GM19025 (cell line): ENCODE results near the gene TM7SF2.
A peak's percentile ranks its signal among the peaks of the same experiment; 100 is the strongest.

Experiments
- ATAC-seq: cut with Tn5 transposase; IDR thresholded peaks from one replicate; pipeline ENCODE4 v1.9.1; 2021; ENCODE audit warnings: mild to moderate bottlenecking, low read depth, moderate library complexity; ENCODE audit not compliant: unreplicated experiment

Gene TM7SF2

GRCh38 chr11:65087827-65088226 is 23.8 kb upstream of the TM7SF2 start:
- no peak for ATAC-seq

- no peak for ATAC-seq
Measured at GRCh38 chr11:65089621-65090020, 22.1 kb upstream of the TM7SF2 start.

DNA sequence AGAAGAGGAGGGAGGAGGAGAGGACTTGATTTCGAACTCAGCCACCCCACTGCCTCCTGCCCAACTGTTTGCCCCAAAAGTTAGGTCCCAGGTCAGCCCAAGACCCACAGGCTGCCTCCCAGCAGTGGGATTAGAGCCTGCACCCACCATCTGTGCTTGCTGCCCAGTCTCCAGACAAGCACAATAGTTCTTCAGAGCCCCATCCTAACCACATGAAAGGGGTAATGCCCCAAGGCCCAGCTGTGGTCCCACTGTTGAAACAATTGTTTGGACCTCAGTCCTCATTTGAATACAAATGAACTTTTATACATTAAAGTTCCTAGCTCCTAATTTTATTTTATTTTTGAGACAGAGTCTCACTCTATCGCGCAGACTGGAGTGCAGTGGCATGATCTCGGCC is 21.0 kb upstream of the TM7SF2 start:
- no peak for ATAC-seq

- no peak for ATAC-seq
Measured at GRCh38 chr11:65095427-65095826, 16.2 kb upstream of the TM7SF2 start.

DNA sequence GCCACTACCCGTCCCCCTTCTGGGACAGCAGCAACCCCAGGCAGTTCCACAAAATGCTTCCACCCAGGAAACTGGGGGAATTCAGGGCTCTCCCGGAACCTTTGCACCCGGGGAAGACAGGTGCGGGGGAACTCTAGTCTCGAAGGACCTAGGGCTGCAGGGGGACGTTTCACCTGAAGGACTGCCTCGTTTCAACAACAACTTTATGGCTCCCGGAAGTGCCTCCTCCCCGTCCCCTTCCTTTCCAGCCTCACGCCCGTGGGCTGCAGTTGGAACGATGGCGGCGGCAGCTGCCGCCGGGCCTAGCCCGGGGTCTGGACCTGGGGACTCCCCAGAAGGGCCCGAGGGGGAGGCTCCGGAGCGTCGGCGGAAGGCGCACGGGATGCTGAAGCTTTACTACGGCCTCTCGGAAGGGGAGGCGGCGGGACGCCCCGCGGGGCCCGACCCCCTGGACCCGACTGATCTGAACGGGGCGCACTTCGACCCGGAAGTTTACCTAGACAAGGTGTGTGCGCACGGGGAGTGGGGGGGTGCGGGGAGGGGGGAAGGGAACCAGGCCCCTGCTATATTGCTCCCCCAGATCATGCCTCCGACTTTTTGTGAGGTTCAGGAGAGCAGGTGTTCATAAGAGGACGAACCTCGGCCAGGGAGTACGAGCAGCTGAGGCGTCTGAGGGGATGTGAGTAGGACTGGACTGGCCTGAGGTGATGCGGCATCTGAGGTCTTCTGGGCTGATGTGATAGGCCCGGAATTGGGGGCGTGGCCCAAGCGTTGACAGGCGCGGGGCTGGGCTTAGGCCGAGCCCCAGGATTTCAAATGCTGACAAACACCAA is 15.5 kb upstream of the TM7SF2 start, which contains the start of gene VPS51:
TSS of gene VPS51 (plus strand) at position 241 of the 833 bp plus-strand sequence. CDS start at position 278, 37 bp downstream.
- ATAC-seq, result peak; percentile 78

- ATAC-seq, result no peak
Measured at GRCh38 chr11:65096926-65097325, 14.7 kb upstream of the TM7SF2 start.

DNA sequence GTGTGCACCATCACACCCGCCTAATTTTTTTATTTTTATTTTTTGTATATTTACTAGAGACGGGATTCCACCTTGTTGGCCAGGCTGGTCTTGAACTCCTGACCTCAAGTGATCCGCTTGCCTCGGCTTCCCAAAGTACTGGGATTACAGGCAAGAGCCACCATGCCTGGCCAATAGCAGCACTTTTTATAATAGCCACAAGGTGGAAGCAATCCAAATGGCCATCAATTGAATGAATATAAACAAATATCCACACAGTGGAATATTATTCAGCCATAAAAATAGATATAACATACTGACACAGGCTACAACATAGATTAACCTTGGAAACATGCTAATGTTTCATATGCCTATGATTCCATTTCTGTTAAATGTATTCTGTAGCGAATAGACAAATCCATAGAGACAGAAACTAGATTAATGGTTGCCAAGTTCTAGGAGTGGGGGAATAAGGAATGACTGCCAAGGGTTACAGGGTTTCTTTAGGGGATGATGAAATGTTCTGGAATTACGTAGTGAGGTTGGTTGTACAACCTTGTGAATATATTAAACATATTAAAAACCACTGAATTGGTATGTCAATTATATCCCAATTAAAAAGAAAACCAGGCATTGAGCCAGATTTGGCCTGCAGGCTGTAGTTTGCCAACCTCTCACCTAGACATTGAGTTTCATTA is 10.9 kb upstream of the TM7SF2 start:
- ATAC-seq, result no peak

DNA sequence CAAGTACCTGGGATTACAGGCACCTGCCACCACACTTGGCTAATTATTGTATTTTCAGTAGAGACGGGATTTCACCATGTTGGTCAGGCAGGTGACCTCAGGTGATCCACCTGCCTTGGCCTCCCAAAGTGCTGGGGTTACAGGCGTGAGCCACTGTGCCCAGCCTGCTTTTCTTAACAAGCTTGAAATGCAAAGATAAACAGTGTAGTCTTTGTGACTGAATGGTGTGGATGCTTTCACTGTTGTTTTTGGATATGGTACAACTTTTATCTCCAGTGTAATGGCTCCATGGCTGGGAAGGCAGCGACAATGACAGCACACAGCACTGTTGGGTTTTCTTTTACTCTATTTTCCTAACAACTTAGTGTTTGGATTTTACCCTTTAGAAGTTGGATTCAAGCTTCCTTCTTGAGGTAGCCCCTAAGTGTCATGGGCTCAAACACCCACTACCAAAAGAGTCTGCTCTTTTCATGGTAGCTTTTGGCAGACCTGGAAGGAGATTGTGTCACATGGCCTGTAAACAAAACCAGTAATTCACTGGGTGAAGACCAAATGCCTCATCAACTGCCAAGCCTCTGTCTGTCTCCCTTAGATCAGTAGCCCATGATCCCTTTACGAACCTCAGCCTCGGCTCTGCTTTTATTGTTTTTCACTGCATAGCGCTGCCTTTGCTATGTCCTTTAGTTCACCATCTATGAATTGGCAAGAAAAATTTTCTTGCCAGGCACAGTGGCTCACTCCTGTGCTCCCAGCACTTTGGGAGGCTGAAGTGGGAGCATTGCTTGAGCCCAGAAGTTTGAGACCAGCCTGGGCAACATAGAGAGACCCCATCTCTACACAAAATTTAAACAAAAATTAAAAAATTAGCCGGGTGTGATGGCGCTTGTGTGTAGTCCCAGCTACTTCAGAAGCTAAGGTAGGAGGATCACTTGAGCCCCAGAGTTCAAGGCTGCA is 9.3 kb upstream of the TM7SF2 start:
- no peak for ATAC-seq

DNA sequence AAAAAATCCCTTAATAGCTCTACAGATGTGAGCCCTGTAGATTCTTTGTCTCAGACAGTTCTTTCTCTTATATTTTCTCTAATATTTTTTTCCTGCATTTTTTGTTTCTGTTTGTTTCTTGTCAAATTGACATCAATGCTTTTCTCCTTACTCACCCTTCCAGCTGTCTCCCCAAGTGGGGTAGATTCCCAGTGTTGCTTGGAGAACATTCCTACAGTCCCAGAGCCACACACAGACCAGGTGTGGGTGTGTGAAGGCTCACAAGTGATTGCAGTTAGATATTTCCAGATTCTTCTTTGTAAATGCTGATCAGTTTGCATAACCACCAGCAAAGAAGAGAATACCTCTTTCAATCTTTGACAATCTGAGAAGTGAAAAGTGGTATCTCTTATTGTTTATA is 8.2 kb upstream of the TM7SF2 start:
- ATAC-seq, result no peak

DNA sequence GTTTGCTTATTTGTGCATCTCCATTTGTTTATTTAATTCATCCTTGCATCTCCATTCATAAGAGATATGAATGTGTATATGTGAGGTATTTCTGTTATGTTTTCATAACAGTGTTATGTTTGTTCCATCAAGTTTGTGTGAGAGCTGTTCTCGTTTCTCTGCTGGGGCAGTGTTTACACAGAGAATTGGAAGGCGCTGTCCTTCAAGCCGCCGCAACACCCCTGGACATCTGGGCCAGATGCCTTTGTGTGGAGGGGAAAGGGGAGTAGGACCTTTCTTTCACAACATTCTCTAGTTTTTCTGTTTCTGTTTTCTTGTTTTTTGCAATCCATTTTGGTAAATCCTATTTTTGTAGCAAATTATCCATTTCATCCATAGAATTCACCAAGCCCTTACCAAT is 7.0 kb upstream of the TM7SF2 start:
- ATAC-seq, result no peak

DNA sequence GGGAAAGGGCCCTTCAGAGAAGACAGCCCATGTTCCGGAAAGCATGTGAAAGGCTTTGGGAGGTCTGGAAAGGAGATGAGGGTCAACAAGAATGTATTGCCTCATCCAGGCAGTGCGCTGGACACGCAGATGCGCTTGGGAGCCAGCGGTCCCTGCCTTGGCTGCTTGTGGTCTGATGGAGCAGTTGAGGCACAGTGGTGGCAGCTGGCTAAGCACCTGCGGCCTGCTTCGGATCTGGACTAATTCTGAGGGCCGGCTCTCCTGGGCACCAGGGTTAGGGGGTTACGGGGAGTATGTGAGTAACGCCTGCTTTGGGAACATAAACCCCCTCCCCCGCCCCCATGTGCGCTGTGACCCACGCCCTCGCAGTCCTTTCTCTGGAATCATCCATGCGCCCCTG is 4.6 kb upstream of the TM7SF2 start:
- ATAC-seq, result no peak

DNA sequence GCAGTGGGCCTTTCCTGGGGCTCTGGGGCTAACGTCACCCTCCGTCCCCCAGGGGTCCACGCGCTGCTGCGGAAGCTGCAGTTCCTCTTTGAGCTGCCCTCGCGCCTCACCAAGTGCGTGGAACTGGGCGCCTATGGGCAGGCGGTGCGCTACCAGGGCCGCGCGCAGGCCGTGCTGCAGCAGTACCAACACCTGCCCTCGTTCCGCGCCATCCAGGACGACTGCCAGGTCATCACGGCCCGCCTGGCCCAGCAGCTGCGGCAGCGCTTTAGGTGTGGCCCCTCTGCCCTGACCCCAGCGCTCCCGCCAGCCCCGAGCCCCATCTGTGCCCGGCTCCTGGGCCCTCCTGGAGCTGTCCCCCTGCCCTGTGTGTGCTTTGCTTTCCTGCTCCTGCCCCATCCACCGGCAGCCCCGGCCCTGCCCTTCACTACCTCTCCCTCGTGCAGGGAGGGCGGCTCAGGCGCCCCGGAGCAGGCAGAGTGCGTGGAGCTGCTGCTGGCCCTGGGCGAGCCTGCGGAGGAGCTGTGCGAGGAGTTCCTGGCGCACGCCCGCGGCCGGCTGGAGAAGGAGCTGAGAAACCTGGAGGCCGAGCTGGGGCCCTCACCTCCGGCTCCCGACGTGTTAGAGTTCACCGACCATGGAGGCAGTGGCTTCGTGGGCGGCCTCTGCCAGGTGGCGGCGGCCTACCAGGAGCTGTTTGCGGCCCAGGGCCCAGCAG is 3.8 kb upstream of the TM7SF2 start:
- ATAC-seq, result no peak

- no peak for ATAC-seq
Measured at GRCh38 chr11:65108469-65109123, 3.1 kb upstream of the TM7SF2 start.

- no peak for ATAC-seq
Measured at GRCh38 chr11:65109231-65110198, 2.2 kb upstream of the TM7SF2 start.

DNA sequence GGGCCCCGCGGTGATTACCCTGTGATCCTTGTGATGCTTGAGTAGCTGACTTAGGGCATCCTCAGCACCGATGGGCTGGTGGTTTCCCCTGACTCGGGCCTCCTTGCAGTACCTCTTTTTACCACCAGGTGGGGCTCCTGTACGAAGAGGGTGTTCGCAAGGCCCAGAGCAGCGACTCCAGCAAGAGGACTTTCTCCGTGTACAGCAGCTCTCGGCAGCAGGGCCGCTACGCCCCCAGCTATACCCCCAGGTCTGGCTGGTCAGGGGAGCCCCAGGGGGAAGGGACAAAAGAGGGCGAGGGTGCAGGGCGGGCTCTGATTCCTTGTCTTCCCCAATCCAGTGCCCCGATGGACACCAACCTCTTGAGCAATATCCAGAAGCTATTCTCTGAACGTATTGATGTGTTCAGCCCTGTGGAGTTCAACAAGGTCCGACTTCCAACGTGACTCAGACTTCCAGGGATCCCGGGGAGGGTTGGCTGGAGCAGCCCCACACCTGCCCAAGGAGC is 1.3 kb upstream of the TM7SF2 start:
- ATAC-seq, result no peak

DNA sequence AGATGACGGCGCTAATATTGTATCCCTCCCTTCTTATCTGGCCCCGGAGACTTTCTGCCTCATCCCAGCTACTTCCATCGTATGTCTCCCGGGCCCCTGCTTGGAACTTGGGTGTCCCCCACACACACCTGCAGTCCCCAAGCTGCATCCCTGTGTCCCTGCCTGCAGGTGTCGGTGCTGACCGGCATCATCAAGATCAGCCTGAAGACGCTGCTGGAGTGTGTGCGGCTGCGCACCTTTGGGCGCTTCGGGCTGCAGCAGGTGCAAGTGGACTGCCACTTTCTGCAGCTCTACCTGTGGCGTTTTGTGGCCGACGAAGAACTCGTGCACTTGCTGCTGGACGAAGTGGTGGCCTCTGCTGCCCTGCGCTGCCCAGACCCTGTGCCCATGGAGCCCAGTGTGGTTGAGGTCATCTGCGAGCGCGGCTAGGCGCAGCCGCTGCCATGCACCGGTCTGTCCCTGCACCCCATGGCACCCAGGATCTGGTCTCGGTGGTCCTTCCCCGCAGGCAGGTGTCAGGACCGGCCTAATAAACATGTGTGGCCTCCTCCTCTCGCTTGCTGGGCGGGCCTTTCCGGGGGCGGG is 421 bp upstream of the TM7SF2 start:
- no peak for ATAC-seq

- no peak for ATAC-seq
Measured at GRCh38 chr11:65112546-65113360, 1.1 kb downstream of the TM7SF2 start.
